Esophagus squamous epithelium (tissue), 4 donors: Measurements from ENCODE around the gene PTCD3.

Experiments used
- POLR2A ChIP-seq, 4 donors: fragments of 450-650 bp; IDR thresholded peaks; one replicate each; pipeline ENCODE4 v1.6.1; 2017; ENCODE audit warnings: antibody characterized with exemption in 4 of 4, mild to moderate bottlenecking in 4 of 4, moderate library complexity in 3 of 4
- TF ChIP-seq, protein P1 (sequence below), 6 experiments: fragments of 450-650 bp in 4 of 6; fragments of 200-600 bp in 2 of 6; sonication (generic) in 2 of 6; IDR thresholded peaks; one replicate each; pipeline ENCODE4 v1.5.1; 2016 to 2019; ENCODE audit warnings: antibody characterized with exemption in 6 of 6, mild to moderate bottlenecking in 4 of 6, moderate library complexity in 4 of 6

DNA sequence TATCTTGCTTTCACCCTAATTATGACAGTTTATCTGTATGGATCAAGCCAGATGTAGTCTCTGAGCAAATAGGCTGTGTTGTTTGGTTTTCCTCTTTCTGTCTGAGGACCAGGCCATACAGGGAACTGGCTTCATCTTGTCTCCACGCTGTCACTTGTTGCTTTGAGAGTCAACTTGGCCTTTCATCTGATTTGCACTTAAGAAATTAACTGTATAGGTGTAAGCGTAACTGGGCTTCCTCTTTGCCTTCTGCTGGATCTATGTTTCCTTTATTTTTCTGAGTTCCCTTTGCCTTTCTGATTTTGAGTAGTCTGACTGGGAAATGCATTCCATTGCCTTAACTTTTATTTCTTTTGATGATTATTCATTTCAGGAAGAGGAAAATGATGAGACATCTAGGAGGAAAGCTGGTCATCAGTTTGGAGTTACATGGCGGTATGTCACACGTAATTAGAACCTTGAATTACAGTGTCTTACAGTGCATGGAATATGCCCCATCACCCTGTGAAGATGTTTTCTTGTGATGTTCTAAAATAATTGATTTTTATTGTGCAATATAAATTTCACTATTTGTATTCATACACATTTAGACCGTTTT lies 17.4 kb downstream of the PTCD3 start:
- TF ChIP-seq, protein P1, sequence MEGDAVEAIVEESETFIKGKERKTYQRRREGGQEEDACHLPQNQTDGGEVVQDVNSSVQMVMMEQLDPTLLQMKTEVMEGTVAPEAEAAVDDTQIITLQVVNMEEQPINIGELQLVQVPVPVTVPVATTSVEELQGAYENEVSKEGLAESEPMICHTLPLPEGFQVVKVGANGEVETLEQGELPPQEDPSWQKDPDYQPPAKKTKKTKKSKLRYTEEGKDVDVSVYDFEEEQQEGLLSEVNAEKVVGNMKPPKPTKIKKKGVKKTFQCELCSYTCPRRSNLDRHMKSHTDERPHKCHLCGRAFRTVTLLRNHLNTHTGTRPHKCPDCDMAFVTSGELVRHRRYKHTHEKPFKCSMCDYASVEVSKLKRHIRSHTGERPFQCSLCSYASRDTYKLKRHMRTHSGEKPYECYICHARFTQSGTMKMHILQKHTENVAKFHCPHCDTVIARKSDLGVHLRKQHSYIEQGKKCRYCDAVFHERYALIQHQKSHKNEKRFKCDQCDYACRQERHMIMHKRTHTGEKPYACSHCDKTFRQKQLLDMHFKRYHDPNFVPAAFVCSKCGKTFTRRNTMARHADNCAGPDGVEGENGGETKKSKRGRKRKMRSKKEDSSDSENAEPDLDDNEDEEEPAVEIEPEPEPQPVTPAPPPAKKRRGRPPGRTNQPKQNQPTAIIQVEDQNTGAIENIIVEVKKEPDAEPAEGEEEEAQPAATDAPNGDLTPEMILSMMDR (IDR thresholded peaks at IDR 0.05) = no peak
- no peak for TF ChIP-seq POLR2A (IDR thresholded peaks at IDR 0.05)
